Sigmoid colon (tissue), 7 donors: Measurements from ENCODE around the gene FRY. TPM values are rescaled to one million over a fixed set of nuclear protein-coding genes. Genes with fewer than 3 reads are reported as not detected.

Experiments used
- DNase-seq: peaks from one replicate; pipeline ENCODE4 v3.0.0-alpha.2; 2019
- H3K27ac ChIP-seq, 4 donors: fragments of 200-600 bp; sonication (generic); one replicate each; pipeline ENCODE4 v1.5.1; 2016 to 2019; ENCODE audit warnings: mild to moderate bottlenecking in 1 of 4
- H3K27me3 ChIP-seq, 3 donors: fragments of 200-600 bp; sonication (generic); one replicate each; pipeline ENCODE4 v1.5.1; 2019; ENCODE audit warnings: mild to moderate bottlenecking in 1 of 3
- H3K36me3 ChIP-seq, 4 donors: fragments of 200-600 bp; sonication (generic); one replicate each; pipeline ENCODE4 v1.5.1; 2016 to 2019
- H3K4me1 ChIP-seq, 4 donors: fragments of 200-600 bp; sonication (generic); one replicate each; pipeline ENCODE4 v1.5.1; 2017 to 2019
- H3K4me3 ChIP-seq, 4 donors: fragments of 200-600 bp; sonication (generic); one replicate each; pipeline ENCODE4 v1.5.1; 2017 to 2019; ENCODE audit warnings: mild to moderate bottlenecking in 2 of 4, moderate library complexity in 1 of 4
- H3K9me3 ChIP-seq, 4 donors: fragments of 200-600 bp in 3 of 4; sonication (generic) in 3 of 4; one replicate each; pipeline versions ENCODE4 v1.5.1 to v1.6.1; 2013 to 2019
- CTCF ChIP-seq, 4 experiments: fragments of 450-650 bp in 3 of 4; fragments of 200-600 bp in 1 of 4; IDR thresholded peaks; one replicate each; pipeline ENCODE4 v1.5.1; 2016 to 2019; ENCODE audit warnings: antibody characterized with exemption in 4 of 4, mild to moderate bottlenecking in 3 of 4, moderate library complexity in 2 of 4
- EP300 ChIP-seq, 4 donors: sonication (generic); formaldehyde crosslinking; IDR thresholded peaks; one replicate each; pipeline ENCODE4 v1.6.1; 2017; ENCODE audit warnings: antibody characterized with exemption in 4 of 4
- POLR2A ChIP-seq, 2 donors: fragments of 450-650 bp; IDR thresholded peaks; one replicate each; pipeline ENCODE4 v1.6.1; 2016; ENCODE audit warnings: antibody characterized with exemption in 2 of 2, mild to moderate bottlenecking in 2 of 2, moderate library complexity in 2 of 2
- POLR2AphosphoS5 ChIP-seq, 4 donors: sonication (generic); formaldehyde crosslinking; IDR thresholded peaks; one replicate each; pipeline ENCODE4 v1.6.1; 2017; ENCODE audit warnings: antibody characterized with exemption in 4 of 4
- WGBS, 2 donors: extraction: QIAGEN DNeasy Blood & Tissue Kit; methylation state at CpG; one replicate each; pipeline ENCODE4 v1.1.7; 2013; 5-methylcytosine and 5-hydroxymethylcytosine counted together
- intact Hi-C: fragments of 100-400 bp; cut with DNase I; formaldehyde crosslinking; loops from one replicate; pipeline ENCODE4 v1.15.1; 2023
- polyA plus RNA-seq, 3 donors: library from polyadenylated mRNA; stranded (reverse); fragments of 200-250 nt; gene quantifications; one replicate each; pipeline ENCODE4 v1.2.3, GENCODE V29; 2013
- total RNA-seq, 4 donors: library from RNA; depleted of rRNA; stranded (reverse); fragments of >200 nt; gene quantifications; one replicate each; pipeline ENCODE4 v1.1.0, GENCODE V29; 2016
- donor health status: healthy with polysubstance abuse.
- donor health status: Bipolar disorder and iron deficiency.
- donor health status: healthy.

Gene FRY
- total and polyA plus RNA-seq, 7 donors: 1.4 to 118 (median 26.7) TPM

GRCh38 chr13:32233062-32233461, 201.5 kb downstream of the FRY start:
- H3K4me3 ChIP-seq: no peak overlapping the region
- WGBS, 2 donors: 64 to 78% methylated on average over 2 of the region's 2 CpGs
- H3K27me3 ChIP-seq: no peaks in the 10 kb centered on the region
- H3K9me3 ChIP-seq: no peaks in the 10 kb centered on the region
- peaks cover 0 to 28% (median 17%) of the 10 kb centered on the region in 4 donors for H3K4me1 ChIP-seq
- intact Hi-C loops: no loop called here
- DNase-seq: no peak
- H3K27ac ChIP-seq: peak overlapping the region in 2 of 4 donors; percentile 36 to 60
- no peak for TF ChIP-seq EP300 (IDR thresholded peaks at IDR 0.05)
- TF ChIP-seq POLR2A (IDR thresholded peaks at IDR 0.05): no peak
- TF ChIP-seq POLR2AphosphoS5 (IDR thresholded peaks at IDR 0.05): peak in 2 of 4 donors; percentile 21 to 49
- no peak for TF ChIP-seq CTCF (IDR thresholded peaks at IDR 0.05)
- peaks cover 0 to 46% (median 17%) of the 10 kb centered on the region in 4 donors for H3K36me3 ChIP-seq

GRCh38 chr13:32234914-32235313, 203.3 kb downstream of the FRY start:
- Histone ChIP-seq H3K4me1 (peaks cover 0 to 18% (median 11%) of the 10 kb centered on the region in 4 donors), H3K27me3 (no peaks in the 10 kb centered on the region), H3K27ac (peak overlapping the region in 1 of 4 donors; percentile 35), H3K4me3 (no peak overlapping the region), H3K36me3 (peaks cover 0 to 56% (median 19%) of the 10 kb centered on the region in 4 donors), H3K9me3 (no peaks in the 10 kb centered on the region)
- TF ChIP-seq POLR2AphosphoS5 (IDR thresholded peaks at IDR 0.05) (no peak), EP300 (IDR thresholded peaks at IDR 0.05) (no peak), CTCF (IDR thresholded peaks at IDR 0.05) (no peak), POLR2A (IDR thresholded peaks at IDR 0.05) (no peak)
- intact Hi-C loops: no loop called here
- WGBS, 2 donors: 81 to 85% methylated on average over 2 of the region's 2 CpGs
- no peak for DNase-seq

- DNase-seq: no peak
- Histone ChIP-seq H3K27ac (no peak overlapping the region), H3K9me3 (no peaks in the 10 kb centered on the region), H3K4me3 (no peak overlapping the region), H3K27me3 (no peaks in the 10 kb centered on the region), H3K36me3 (peaks cover 0 to 67% (median 18%) of the 10 kb centered on the region in 4 donors), H3K4me1 (peaks cover 0 to 21% (median 11%) of the 10 kb centered on the region in 4 donors)
- TF ChIP-seq CTCF (IDR thresholded peaks at IDR 0.05) (no peak), POLR2AphosphoS5 (IDR thresholded peaks at IDR 0.05) (no peak), POLR2A (IDR thresholded peaks at IDR 0.05) (no peak), EP300 (IDR thresholded peaks at IDR 0.05) (no peak)
- WGBS, 2 donors: 94 to 96% methylated on average over 6 of the region's 6 CpGs
- intact Hi-C loops: no loop called here
Measured at GRCh38 chr13:32237681-32238080, 206.1 kb downstream of the FRY start.

GRCh38 chr13:32243695-32244094, 212.1 kb downstream of the FRY start:
- H3K27ac ChIP-seq: peak overlapping the region in 1 of 4 donors; percentile 19
- intact Hi-C loops: no loop called here
- 89 to 94% methylated on average over 5 of the region's 5 CpGs for WGBS, 2 donors
- H3K4me3 ChIP-seq: no peak overlapping the region
- H3K36me3 ChIP-seq: peaks cover 0 to 37% (median 10%) of the 10 kb centered on the region in 4 donors
- H3K9me3 ChIP-seq: no peaks in the 10 kb centered on the region
- H3K27me3 ChIP-seq: no peaks in the 10 kb centered on the region
- no peak for TF ChIP-seq POLR2AphosphoS5 (IDR thresholded peaks at IDR 0.05)
- no peak for TF ChIP-seq EP300 (IDR thresholded peaks at IDR 0.05)
- no peak for TF ChIP-seq POLR2A (IDR thresholded peaks at IDR 0.05)
- no peak for TF ChIP-seq CTCF (IDR thresholded peaks at IDR 0.05)
- no peak for DNase-seq
- peaks cover 0 to 49% (median 14%) of the 10 kb centered on the region in 4 donors for H3K4me1 ChIP-seq

- no peaks in the 10 kb centered on the region for H3K27me3 ChIP-seq
- H3K36me3 ChIP-seq: peaks cover 0 to 35% (median 3%) of the 10 kb centered on the region in 4 donors
- DNase-seq: no peak
- TF ChIP-seq POLR2AphosphoS5 (IDR thresholded peaks at IDR 0.05): no peak
- no peak for TF ChIP-seq CTCF (IDR thresholded peaks at IDR 0.05)
- TF ChIP-seq POLR2A (IDR thresholded peaks at IDR 0.05): no peak
- no peak for TF ChIP-seq EP300 (IDR thresholded peaks at IDR 0.05)
- H3K9me3 ChIP-seq: no peaks in the 10 kb centered on the region
- intact Hi-C loops: loop anchor here (5.0 kb wide), 1 partner anchor 213 kb away; the partner anchor contains the start of gene FRY
- no peak overlapping the region for H3K4me3 ChIP-seq
- no peak overlapping the region for H3K27ac ChIP-seq
- 84 to 87% methylated on average over 5 of the region's 5 CpGs for WGBS, 2 donors
- peaks cover 0 to 49% (median 14%) of the 10 kb centered on the region in 4 donors for H3K4me1 ChIP-seq
Measured at GRCh38 chr13:32245555-32245954, 214.0 kb downstream of the FRY start.
